Mucosa of descending colon (tissue), 3 donors: ENCODE results near the gene RAVER2. TPM values are rescaled to one million over a fixed set of nuclear protein-coding genes. Genes with fewer than 3 reads are reported as not detected.
"Not testable (repeated sequence)": the region's sequence is repeated elsewhere in the genome, so short reads cannot be mapped to it uniquely, and the experiment has no call there.

ENCODE experiments used
- ATAC-seq: fragments of 200-7000 bp; cut with Tn5 transposase; one replicate; pipeline ENCODE4 v1.9.1; 2020; ENCODE audit warnings: mild to moderate bottlenecking, moderate library complexity
- DNase-seq, 3 donors: peaks; one replicate each; pipeline ENCODE4 v3.0.0-alpha.2; 2020
- H3K36me3 ChIP-seq: fragments of 200-600 bp; one replicate; pipeline ENCODE4 v1.8.0; 2021; ENCODE audit warnings: low read depth, mild to moderate bottlenecking
- H3K4me1 ChIP-seq: fragments of 200-600 bp; one replicate; pipeline ENCODE4 v1.8.0; 2021; ENCODE audit warnings: low read depth, mild to moderate bottlenecking
- H3K4me3 ChIP-seq: fragments of 200-600 bp; one replicate; pipeline ENCODE4 v1.8.0; 2021; ENCODE audit warnings: mild to moderate bottlenecking
- H3K9me3 ChIP-seq: fragments of 200-600 bp; one replicate; pipeline ENCODE4 v1.8.0; 2021; ENCODE audit warnings: mild to moderate bottlenecking
- intact Hi-C, 2 donors: fragments of 100-400 bp; cut with DNase I in 1 of 2; cut with micrococcal nuclease in 1 of 2; formaldehyde crosslinking; loops; one replicate each; pipeline versions ENCODE4 v1.11.0 to v1.11.1; 2022; cut with DNase I, micrococcal nuclease
- total RNA-seq, 3 donors: library from RNA; stranded (reverse); fragmentation: NEBNext Ultra II Directional in 2 of 3; extraction: Animal tissue kit (Norgen Biotek cat#: 25700) in 2 of 3; gene quantifications; one replicate each; pipeline versions ENCODE4 v1.2.1 to v1.2.4, GENCODE V29; 2021 to 2023
- TF ChIP-seq, protein P1 (sequence below): fragments of 200-600 bp; IDR thresholded peaks from one replicate; pipeline ENCODE4 v1.8.0; 2022; ENCODE audit warnings: antibody characterized with exemption, mild to moderate bottlenecking
- donor health status: DM: no; HTN: no; CAD: no; lungs with moderate emphysema.
- donor health status: DM: no; HTN: no; CAD: no.
- donor health status: DM: no; HTN: yes; CAD: no.

RAVER2 gene
- total RNA-seq, 3 donors from 2014 or later: 35.9 to 81.0 (median 46.3) TPM

DNA sequence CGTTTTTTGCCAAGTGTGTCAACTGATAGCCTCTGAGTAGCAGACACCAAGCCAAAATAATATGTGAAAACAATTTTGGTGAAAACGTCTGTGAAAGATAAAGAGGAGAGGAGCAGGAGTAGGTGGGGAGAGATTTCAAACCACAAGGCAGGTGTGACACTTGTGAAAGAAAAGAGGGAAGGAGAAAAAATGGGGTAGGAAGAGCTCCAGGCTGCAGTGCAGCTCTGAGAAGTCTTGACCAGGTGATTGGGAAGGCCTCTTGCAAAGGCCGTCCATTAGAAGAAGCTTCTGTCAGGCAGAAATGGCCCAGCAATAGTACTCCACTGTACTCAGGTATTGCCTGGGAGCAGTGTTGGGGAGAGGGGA lies 10.6 kb upstream of the RAVER2 start:
- H3K9me3 ChIP-seq: no peaks in the 10 kb centered on the region
- TF ChIP-seq, protein P1, sequence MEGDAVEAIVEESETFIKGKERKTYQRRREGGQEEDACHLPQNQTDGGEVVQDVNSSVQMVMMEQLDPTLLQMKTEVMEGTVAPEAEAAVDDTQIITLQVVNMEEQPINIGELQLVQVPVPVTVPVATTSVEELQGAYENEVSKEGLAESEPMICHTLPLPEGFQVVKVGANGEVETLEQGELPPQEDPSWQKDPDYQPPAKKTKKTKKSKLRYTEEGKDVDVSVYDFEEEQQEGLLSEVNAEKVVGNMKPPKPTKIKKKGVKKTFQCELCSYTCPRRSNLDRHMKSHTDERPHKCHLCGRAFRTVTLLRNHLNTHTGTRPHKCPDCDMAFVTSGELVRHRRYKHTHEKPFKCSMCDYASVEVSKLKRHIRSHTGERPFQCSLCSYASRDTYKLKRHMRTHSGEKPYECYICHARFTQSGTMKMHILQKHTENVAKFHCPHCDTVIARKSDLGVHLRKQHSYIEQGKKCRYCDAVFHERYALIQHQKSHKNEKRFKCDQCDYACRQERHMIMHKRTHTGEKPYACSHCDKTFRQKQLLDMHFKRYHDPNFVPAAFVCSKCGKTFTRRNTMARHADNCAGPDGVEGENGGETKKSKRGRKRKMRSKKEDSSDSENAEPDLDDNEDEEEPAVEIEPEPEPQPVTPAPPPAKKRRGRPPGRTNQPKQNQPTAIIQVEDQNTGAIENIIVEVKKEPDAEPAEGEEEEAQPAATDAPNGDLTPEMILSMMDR: no peak
- no peak overlapping the region for H3K4me3 ChIP-seq
- H3K4me1 ChIP-seq: no peaks in the 10 kb centered on the region
- no peak for ATAC-seq
- no peaks in the 10 kb centered on the region for H3K36me3 ChIP-seq
- DNase-seq: no peak
- intact Hi-C loops: no loop called here

GRCh38 chr1:64740687-64741086 lies 4.2 kb upstream of the RAVER2 start:
- ATAC-seq: not testable (repeated sequence)

DNA sequence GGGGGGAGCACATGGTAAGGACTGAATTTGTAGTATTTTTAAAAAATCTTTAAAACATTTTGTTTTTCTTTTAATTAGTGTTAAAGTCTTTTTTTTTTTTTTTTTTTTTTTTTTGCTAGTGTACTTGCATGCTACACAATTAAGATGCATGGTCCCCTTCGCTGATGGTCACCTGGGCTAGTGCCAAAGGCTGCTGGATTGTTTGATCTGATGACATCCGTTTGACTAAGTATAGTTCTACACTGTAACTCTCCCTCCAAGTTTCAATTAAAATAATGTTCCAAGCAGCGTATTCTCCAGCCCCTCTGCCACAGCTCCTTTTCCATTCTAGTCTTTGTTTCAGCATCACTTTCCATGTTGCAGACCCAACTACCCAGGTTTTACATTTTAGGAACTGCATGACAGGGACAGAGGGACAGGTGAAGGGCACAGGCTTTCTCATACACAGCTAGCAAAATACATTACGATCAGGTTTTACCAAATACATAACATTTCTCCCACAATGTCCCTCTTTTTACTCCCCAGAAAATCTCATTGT lies 852 bp upstream of the RAVER2 start:
- Histone ChIP-seq H3K9me3 (no peaks in the 10 kb centered on the region), H3K36me3 (no peaks in the 10 kb centered on the region), H3K4me3 (peak overlapping the region; percentile 86), H3K4me1 (peaks cover 7% of the 10 kb centered on the region)
- intact Hi-C loops: loop anchor here in 1 of 2 donors (2.0 kb wide), 1 partner anchor 81 kb away; no protein-coding TSS in a partner anchor
- ATAC-seq (no peak), DNase-seq (peak in 1 of 3 donors; percentile 28)
- TF ChIP-seq, protein P1: no peak

More at GRCh38 chr1:64740687-64741086, 4.2 kb upstream of the RAVER2 start:
- H3K4me3 ChIP-seq, H3K9me3 ChIP-seq, H3K36me3 ChIP-seq, DNase-seq, intact Hi-C loops, H3K4me1 ChIP-seq: not testable (repeated sequence)

DNA sequence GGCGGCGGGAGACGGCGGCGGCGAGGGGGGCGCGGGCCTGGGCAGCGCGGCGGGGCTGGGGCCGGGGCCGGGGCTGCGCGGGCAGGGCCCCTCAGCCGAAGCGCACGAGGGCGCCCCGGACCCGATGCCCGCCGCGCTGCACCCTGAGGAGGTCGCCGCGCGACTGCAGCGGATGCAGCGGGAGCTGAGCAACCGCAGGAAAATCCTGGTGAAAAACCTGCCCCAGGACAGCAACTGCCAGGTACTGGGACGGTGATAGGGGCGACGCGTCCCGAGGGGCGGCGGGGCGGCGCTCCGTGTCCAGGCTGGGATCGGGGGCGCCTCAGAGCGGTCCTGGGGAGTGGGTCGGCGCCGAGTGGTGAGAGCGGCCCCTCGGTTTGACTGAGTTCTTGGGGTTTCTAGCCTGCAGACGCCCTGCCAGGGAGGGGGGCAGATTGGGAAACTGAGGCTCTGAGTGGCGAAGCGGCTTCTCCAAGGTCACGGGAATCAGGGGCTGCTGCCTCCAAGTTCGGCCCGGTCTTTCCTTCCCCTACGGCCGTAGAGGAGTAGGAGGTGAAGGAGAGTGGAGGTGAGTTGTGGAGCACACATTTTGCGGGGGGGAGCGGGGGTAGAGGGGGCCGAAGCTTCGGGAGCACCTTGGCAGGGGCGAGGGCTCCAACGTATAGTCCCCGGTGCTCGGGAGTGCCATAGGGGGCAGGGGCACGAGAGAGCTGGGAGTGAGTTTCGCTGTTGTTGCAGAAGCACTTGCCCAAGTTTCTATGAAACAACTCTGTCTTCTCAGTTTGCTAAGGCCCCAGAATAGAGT lies 508 bp downstream of the RAVER2 start:
- no peaks in the 10 kb centered on the region for H3K9me3 ChIP-seq
- peak overlapping the region; percentile 86 for H3K4me3 ChIP-seq
- DNase-seq (peak; percentile 46 to 64 (median 63)), ATAC-seq (peak; percentile 51)
- H3K4me1 ChIP-seq: peaks cover 17% of the 10 kb centered on the region
- intact Hi-C loops: loop anchor here in 1 of 2 donors (2.0 kb wide), 1 partner anchor 79 kb away; no protein-coding TSS in a partner anchor
- no peaks in the 10 kb centered on the region for H3K36me3 ChIP-seq
- TF ChIP-seq, protein P1: no peak

GRCh38 chr1:64745986-64746940 lies 1.4 kb downstream of the RAVER2 start:
- intact Hi-C loops: loop anchor here in 1 of 2 donors (2.0 kb wide), 1 partner anchor 79 kb away; no protein-coding TSS in a partner anchor
- Histone ChIP-seq H3K36me3 (no peaks in the 10 kb centered on the region), H3K4me3 (peak overlapping the region; percentile 86), H3K4me1 (peaks cover 17% of the 10 kb centered on the region), H3K9me3 (no peaks in the 10 kb centered on the region)
- TF ChIP-seq, protein P1: no peak
- no peak for ATAC-seq
- DNase-seq: no peak
